ENCODE measurements around the gene CELF5. TPM values are rescaled to one million over a fixed set of nuclear protein-coding genes. Genes with fewer than 3 reads are reported as not detected.

Gene CELF5
- total RNA-seq, 1 donor from 2014 or later, result not detected

DNA sequence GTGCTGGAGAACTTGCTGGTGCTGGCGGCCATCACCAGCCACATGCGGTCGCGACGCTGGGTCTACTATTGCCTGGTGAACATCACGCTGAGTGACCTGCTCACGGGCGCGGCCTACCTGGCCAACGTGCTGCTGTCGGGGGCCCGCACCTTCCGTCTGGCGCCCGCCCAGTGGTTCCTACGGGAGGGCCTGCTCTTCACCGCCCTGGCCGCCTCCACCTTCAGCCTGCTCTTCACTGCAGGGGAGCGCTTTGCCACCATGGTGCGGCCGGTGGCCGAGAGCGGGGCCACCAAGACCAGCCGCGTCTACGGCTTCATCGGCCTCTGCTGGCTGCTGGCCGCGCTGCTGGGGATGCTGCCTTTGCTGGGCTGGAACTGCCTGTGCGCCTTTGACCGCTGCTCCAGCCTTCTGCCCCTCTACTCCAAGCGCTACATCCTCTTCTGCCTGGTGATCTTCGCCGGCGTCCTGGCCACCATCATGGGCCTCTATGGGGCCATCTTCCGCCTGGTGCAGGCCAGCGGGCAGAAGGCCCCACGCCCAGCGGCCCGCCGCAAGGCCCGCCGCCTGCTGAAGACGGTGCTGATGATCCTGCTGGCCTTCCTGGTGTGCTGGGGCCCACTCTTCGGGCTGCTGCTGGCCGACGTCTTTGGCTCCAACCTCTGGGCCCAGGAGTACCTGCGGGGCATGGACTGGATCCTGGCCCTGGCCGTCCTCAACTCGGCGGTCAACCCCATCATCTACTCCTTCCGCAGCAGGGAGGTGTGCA, 45.3 kb upstream of the CELF5 start:
- Histone ChIP-seq H3K27me3 (ENCODE audit: low read depth) (no peaks in the 10 kb centered on the region), H3K4me3 (peak overlapping the region; percentile 33), H3K36me3 (no peaks in the 10 kb centered on the region), H3K27ac (replicated peaks) (peak overlapping the region; percentile 55), H3K9me3 (replicated peaks) (no peaks in the 10 kb centered on the region), H3K4me1 (peaks cover 15% of the 10 kb centered on the region)
- DNase-seq, result no peak
- intact Hi-C loops (cut with micrococcal nuclease), result no loop called here
- no peak for TF ChIP-seq CTCF (IDR thresholded peaks at IDR 0.05; ENCODE audit: borderline replicate concordance)

DNA sequence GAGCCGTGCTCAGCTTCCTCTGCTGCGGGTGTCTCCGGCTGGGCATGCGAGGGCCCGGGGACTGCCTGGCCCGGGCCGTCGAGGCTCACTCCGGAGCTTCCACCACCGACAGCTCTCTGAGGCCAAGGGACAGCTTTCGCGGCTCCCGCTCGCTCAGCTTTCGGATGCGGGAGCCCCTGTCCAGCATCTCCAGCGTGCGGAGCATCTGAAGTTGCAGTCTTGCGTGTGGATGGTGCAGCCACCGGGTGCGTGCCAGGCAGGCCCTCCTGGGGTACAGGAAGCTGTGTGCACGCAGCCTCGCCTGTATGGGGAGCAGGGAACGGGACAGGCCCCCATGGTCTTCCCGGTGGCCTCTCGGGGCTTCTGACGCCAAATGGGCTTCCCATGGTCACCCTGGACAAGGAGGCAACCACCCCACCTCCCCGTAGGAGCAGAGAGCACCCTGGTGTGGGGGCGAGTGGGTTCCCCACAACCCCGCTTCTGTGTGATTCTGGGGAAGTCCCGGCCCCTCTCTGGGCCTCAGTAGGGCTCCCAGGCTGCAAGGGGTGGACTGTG, 44.6 kb upstream of the CELF5 start:
- no peaks in the 10 kb centered on the region for H3K36me3 ChIP-seq
- DNase-seq, result no peak
- peak overlapping the region; percentile 33 for H3K4me3 ChIP-seq
- peaks cover 16% of the 10 kb centered on the region for H3K4me1 ChIP-seq
- H3K9me3 ChIP-seq (replicated peaks), result no peaks in the 10 kb centered on the region
- H3K27me3 ChIP-seq (ENCODE audit: low read depth), result no peaks in the 10 kb centered on the region
- intact Hi-C loops (cut with micrococcal nuclease), result no loop called here
- H3K27ac ChIP-seq (replicated peaks), result no peak overlapping the region
- no peak for TF ChIP-seq CTCF (IDR thresholded peaks at IDR 0.05; ENCODE audit: borderline replicate concordance)

DNA sequence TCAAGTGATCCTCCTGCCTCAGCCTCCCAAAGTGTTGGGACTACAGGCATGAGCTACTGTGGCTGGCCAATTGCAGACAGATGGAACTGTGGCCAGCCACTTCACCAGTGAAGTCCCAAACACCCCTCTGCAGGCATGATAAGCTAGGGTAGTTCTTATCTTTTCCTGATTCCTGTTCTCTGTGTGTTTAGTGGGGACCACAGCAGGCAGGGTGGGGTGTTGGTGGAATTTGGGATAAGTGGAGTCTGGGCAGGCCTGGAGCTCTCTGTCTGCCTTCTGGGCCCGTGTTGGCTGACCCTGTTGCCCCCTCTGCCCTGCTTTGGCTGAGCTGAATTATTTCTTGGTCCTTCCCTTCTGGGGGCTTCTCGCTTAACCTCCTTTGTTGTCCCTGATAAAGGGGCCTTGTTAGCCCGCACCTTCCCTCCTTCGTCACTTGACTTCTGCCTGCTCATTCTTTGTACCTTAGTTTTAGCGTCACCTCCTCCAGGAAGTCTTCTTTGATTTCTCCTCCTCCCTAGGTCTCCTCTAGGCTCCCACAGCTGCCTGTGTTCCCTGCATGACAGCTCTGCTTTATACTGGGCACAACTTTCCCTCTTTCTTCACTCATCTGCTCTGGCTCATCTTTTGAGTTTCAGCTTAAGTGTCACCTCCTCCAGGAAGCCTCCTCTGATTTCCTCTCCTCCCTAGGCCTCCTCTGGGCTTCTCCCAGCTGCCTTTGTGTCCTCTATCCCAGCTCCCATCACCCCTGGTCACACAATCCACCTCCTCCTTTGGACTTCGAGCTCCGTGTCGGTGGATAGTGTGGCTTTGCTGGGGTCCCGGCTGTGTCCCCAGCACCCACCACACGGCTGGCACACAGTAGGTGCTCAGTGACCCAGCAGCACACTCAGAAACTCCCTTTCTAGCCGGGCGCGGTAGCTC, 40.5 kb upstream of the CELF5 start:
- no peaks in the 10 kb centered on the region for H3K9me3 ChIP-seq (replicated peaks)
- H3K4me3 ChIP-seq, result no peak overlapping the region
- no peaks in the 10 kb centered on the region for H3K36me3 ChIP-seq
- TF ChIP-seq CTCF (IDR thresholded peaks at IDR 0.05; ENCODE audit: borderline replicate concordance), result no peak
- no peaks in the 10 kb centered on the region for H3K27me3 ChIP-seq (ENCODE audit: low read depth)
- DNase-seq, result no peak
- intact Hi-C loops (cut with micrococcal nuclease), result no loop called here
- H3K4me1 ChIP-seq, result peaks cover 35% of the 10 kb centered on the region
- H3K27ac ChIP-seq (replicated peaks), result no peak overlapping the region

DNA sequence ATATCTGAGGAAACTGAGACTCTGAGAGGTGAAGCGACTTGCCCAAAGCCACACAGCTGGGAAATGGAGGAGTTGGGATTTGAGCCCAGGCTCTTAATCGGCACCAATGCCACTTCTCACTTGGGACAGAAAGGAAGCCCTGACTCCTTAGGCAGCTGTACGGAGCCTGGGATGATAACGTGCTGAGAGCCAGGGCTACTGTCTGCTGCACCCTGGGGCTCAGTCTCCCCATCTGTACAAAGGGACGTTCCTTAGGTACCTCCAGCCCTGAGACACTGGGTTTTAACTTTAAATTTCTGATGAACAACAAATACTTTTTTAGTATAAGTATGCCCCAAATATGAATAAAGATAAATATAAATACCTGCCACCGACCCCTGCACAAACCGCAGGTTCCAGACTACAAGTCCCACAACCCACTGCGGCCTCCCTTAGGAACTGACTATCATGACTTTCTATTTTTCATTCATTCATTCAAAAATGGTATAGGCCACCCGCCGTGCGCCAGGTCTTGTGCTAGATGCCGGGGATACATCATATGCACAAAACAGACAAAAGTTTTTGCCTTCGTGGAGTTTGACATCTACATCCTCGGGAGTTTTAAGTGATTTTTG, 39.5 kb upstream of the CELF5 start:
- H3K4me3 ChIP-seq, result peak overlapping the region; percentile 87
- DNase-seq, result peak; percentile 70
- intact Hi-C loops (cut with micrococcal nuclease), result no loop called here
- no peaks in the 10 kb centered on the region for H3K27me3 ChIP-seq (ENCODE audit: low read depth)
- peaks cover 43% of the 10 kb centered on the region for H3K4me1 ChIP-seq
- no peak for TF ChIP-seq CTCF (IDR thresholded peaks at IDR 0.05; ENCODE audit: borderline replicate concordance)
- H3K9me3 ChIP-seq (replicated peaks), result no peaks in the 10 kb centered on the region
- peak overlapping the region; percentile 92 for H3K27ac ChIP-seq (replicated peaks)
- H3K36me3 ChIP-seq, result no peaks in the 10 kb centered on the region

GRCh38 chr19:3185461-3186159, 38.9 kb upstream of the CELF5 start, which contains the start of gene NCLN:
NCLN (plus strand) TSS chr19:3185930; CDS start chr19:3186031, 101 bp downstream.
- Histone ChIP-seq H3K9me3 (replicated peaks) (no peaks in the 10 kb centered on the region), H3K36me3 (no peaks in the 10 kb centered on the region), H3K27me3 (ENCODE audit: low read depth) (no peaks in the 10 kb centered on the region), H3K4me1 (peaks cover 44% of the 10 kb centered on the region), H3K4me3 (peak within 1 kb of the TSS; percentile 87), H3K27ac (replicated peaks) (peak within 1 kb of the TSS; percentile 92)
- peak; percentile 95 for DNase-seq
- intact Hi-C loops (cut with micrococcal nuclease), result no loop called here
- no peak for TF ChIP-seq CTCF (IDR thresholded peaks at IDR 0.05; ENCODE audit: borderline replicate concordance)

Data from left ventricle myocardium inferior (tissue), 1 donor.